Right lobe of liver (tissue), 4 donors: ENCODE data around the gene USP33.
"Not testable (repeated sequence)": the region's sequence is repeated elsewhere in the genome, so short reads cannot be mapped to it uniquely, and the experiment has no call there.

ENCODE experiments used
- POLR2A ChIP-seq: fragments of 450-650 bp; IDR thresholded peaks from one replicate; pipeline ENCODE4 v1.6.1; 2017; ENCODE audit warnings: antibody characterized with exemption, mild to moderate bottlenecking
- TF ChIP-seq, protein P1 (sequence below), 4 donors: fragments of 200-600 bp in 3 of 4; fragments of 450-650 bp in 1 of 4; IDR thresholded peaks; one replicate each; pipeline versions ENCODE4 v1.5.1 to v1.8.0; 2016 to 2022; ENCODE audit warnings: antibody characterized with exemption in 4 of 4, mild to moderate bottlenecking in 2 of 4
- donor health status: DM: no; HTN: no; CAD: no.
- donor health status: DM: no; HTN: no; CAD: no.
- donor health status: DM: no; HTN: yes; CAD: no.

DNA sequence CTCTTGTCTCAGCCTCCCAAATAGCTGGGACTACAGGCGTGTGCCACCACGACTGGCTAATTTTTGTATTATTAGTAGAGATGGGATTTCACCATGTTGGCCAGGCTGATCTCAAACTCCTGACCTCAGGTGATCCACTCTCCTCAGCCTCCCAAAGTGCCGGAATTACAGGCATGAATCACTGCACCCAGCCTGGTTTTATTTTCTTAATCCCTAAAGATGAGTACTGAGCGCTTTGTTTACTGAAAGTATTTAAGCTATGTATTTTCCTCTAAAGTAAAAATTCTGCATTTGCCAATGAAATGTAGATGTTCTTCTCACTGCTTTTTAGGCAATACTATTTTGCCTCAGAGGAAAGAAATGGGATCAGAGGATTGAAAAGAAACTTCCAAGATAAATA is 10.2 kb downstream of the USP33 start:
- TF ChIP-seq POLR2A, result not testable (repeated sequence)
- TF ChIP-seq, protein P1, sequence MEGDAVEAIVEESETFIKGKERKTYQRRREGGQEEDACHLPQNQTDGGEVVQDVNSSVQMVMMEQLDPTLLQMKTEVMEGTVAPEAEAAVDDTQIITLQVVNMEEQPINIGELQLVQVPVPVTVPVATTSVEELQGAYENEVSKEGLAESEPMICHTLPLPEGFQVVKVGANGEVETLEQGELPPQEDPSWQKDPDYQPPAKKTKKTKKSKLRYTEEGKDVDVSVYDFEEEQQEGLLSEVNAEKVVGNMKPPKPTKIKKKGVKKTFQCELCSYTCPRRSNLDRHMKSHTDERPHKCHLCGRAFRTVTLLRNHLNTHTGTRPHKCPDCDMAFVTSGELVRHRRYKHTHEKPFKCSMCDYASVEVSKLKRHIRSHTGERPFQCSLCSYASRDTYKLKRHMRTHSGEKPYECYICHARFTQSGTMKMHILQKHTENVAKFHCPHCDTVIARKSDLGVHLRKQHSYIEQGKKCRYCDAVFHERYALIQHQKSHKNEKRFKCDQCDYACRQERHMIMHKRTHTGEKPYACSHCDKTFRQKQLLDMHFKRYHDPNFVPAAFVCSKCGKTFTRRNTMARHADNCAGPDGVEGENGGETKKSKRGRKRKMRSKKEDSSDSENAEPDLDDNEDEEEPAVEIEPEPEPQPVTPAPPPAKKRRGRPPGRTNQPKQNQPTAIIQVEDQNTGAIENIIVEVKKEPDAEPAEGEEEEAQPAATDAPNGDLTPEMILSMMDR (IDR thresholded peaks at IDR 0.05), result not testable (repeated sequence)
